Measurements from ENCODE around the gene EYA4. TPM values are rescaled to one million over a fixed set of nuclear protein-coding genes. Genes with fewer than 3 reads are reported as not detected.

Gene EYA4
- polyA plus RNA-seq, 1 of the 3 experiments (the other 2 are of a cell fraction), result 0.08 TPM

GRCh38 chr6:133390168-133390567, 149.0 kb downstream of the EYA4 start:
- Histone ChIP-seq H3K9me3 (no peaks in the 10 kb centered on the region), H3K9me2 (no peaks in the 10 kb centered on the region), H2AFZ (ENCODE audit: low read depth) (no peak overlapping the region), H3F3A (replicated peaks; ENCODE audit: insufficient read depth) (no peaks in the 10 kb centered on the region), H3K4me2 (no peak overlapping the region), H3K79me2 (ENCODE audit: insufficient read depth) (no peaks in the 10 kb centered on the region), H3K4me1 (ENCODE audit: control insufficient read depth in 1 of 2, insufficient read depth in 2 of 2, low read depth in 1 of 2, low read length in 1 of 2) (no peaks in the 10 kb centered on the region; a peak in 1 of 4 replicates), H3K27ac (ENCODE audit: low read depth in 2 of 2, low read length in 1 of 2) (no peak overlapping the region), H3K4me3 (ENCODE audit: low read depth in 2 of 2, low read length in 1 of 2) (no peak overlapping the region), H3K9ac (no peak overlapping the region), H4K20me1 (ENCODE audit: insufficient read depth) (no peaks in the 10 kb centered on the region), H3K27me3 (ENCODE audit: insufficient read depth) (no peaks in the 10 kb centered on the region; the same call in 1 of the 2 replicates), H3K36me3 (replicated peaks in 1 of 2; ENCODE audit: control insufficient read depth in 1 of 2, insufficient read depth in 2 of 2, low read length in 1 of 2) (no peaks in the 10 kb centered on the region)
- CTCF ChIA-PET, result no interaction called here
- no peak for TF ChIP-seq REST (IDR thresholded peaks at IDR 0.05; ENCODE audit: low read depth, low read length)
- no peak for TF ChIP-seq EZH2phosphoT487 (IDR thresholded peaks at IDR 0.05; ENCODE audit: borderline replicate concordance, low read depth)
- TF ChIP-seq RFX5 (IDR thresholded peaks at IDR 0.05; ENCODE audit: low read length), result no peak
- TF ChIP-seq, protein P1, sequence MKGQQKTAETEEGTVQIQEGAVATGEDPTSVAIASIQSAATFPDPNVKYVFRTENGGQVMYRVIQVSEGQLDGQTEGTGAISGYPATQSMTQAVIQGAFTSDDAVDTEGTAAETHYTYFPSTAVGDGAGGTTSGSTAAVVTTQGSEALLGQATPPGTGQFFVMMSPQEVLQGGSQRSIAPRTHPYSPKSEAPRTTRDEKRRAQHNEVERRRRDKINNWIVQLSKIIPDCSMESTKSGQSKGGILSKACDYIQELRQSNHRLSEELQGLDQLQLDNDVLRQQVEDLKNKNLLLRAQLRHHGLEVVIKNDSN (IDR thresholded peaks at IDR 0.05; ENCODE audit: borderline replicate concordance, low read depth), result no peak
- no peak for TF ChIP-seq FOXJ3 (CRISPR knock-in tag; IDR thresholded peaks at IDR 0.05)
- TF ChIP-seq SIN3A (IDR thresholded peaks at IDR 0.05; ENCODE audit: borderline replicate concordance, low read depth, low read length), result no peak
- no peak for TF ChIP-seq MEF2A (IDR thresholded peaks at IDR 0.05; ENCODE audit: borderline replicate concordance, low read depth)
- POLR2A ChIA-PET, result no interaction called here
- WGBS (ENCODE audit: low lambda C conversion rate), result 28% methylated on average over 9 of the region's 9 CpGs
- DNase-seq, result no peak

DNA sequence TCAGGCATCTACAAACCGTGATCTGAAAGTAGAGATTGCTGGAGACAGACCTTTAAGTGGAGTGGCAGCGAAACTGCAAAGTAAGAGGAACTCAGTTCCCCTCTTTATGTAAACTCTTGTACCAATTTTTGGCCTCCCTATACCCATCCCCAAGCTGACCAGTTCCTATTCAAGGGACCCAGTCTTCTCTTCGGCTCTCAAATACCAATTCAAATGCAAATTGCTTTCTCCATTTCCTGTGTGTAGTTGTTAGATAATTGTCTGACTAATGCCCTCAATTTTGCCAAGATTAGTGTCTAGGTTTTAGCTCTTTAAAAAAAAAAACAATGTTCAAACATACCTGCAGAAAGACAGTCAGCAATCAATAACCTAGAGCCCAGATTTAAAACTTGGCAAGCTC, 150.9 kb downstream of the EYA4 start:
- Histone ChIP-seq H3K27ac (ENCODE audit: low read depth in 2 of 2, low read length in 1 of 2) (no peak overlapping the region), H3K9ac (no peak overlapping the region), H3K9me2 (no peaks in the 10 kb centered on the region), H3K4me3 (ENCODE audit: low read depth in 2 of 2, low read length in 1 of 2) (no peak overlapping the region), H3K79me2 (ENCODE audit: insufficient read depth) (no peaks in the 10 kb centered on the region), H4K20me1 (ENCODE audit: insufficient read depth) (no peaks in the 10 kb centered on the region), H2AFZ (ENCODE audit: low read depth) (no peak overlapping the region), H3K4me2 (no peak overlapping the region), H3K27me3 (ENCODE audit: insufficient read depth) (no peaks in the 10 kb centered on the region; the same call in 1 of the 2 replicates), H3K9me3 (no peaks in the 10 kb centered on the region), H3K4me1 (ENCODE audit: control insufficient read depth in 1 of 2, insufficient read depth in 2 of 2, low read depth in 1 of 2, low read length in 1 of 2) (no peaks in the 10 kb centered on the region; a peak in 1 of 4 replicates), H3K36me3 (replicated peaks in 1 of 2; ENCODE audit: control insufficient read depth in 1 of 2, insufficient read depth in 2 of 2, low read length in 1 of 2) (no peaks in the 10 kb centered on the region), H3F3A (replicated peaks; ENCODE audit: insufficient read depth) (no peaks in the 10 kb centered on the region)
- POLR2A ChIA-PET, result no interaction called here
- DNase-seq, result no peak
- TF ChIP-seq REST (IDR thresholded peaks at IDR 0.05; ENCODE audit: low read depth, low read length), result no peak
- no peak for TF ChIP-seq SIN3A (IDR thresholded peaks at IDR 0.05; ENCODE audit: borderline replicate concordance, low read depth, low read length)
- TF ChIP-seq CHD2 (IDR thresholded peaks at IDR 0.05; ENCODE audit: low read length, partially characterized antibody), result no peak
- TF ChIP-seq GATA2 (CRISPR knock-in tag; IDR thresholded peaks at IDR 0.05), result no peak
- TF ChIP-seq, protein P2, sequence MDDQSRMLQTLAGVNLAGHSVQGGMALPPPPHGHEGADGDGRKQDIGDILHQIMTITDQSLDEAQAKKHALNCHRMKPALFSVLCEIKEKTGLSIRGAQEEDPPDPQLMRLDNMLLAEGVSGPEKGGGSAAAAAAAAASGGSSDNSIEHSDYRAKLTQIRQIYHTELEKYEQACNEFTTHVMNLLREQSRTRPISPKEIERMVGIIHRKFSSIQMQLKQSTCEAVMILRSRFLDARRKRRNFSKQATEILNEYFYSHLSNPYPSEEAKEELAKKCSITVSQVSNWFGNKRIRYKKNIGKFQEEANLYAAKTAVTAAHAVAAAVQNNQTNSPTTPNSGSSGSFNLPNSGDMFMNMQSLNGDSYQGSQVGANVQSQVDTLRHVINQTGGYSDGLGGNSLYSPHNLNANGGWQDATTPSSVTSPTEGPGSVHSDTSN (IDR thresholded peaks at IDR 0.05), result no peak
- TF ChIP-seq RFX5 (IDR thresholded peaks at IDR 0.05; ENCODE audit: low read length), result no peak
- TF ChIP-seq ZBTB33 (IDR thresholded peaks at IDR 0.05; ENCODE audit: borderline replicate concordance, low read depth), result no peak
- CTCF ChIA-PET, result interaction anchor here (1.1 kb wide), 2 partner anchors 9 to 10 kb away, joined by 3 read pairs; no protein-coding TSS in a partner anchor
- 10% methylated on average over 3 of the region's 3 CpGs for WGBS (ENCODE audit: low lambda C conversion rate)
